Osteocyte (in vitro differentiated cells): Measurements from ENCODE around the gene HSD17B4. TPM values are rescaled to one million over a fixed set of nuclear protein-coding genes. Genes with fewer than 3 reads are reported as not detected.

Source experiments
- DNase-seq: peaks from one replicate; pipeline ENCODE4 v3.0.0; 2021; ENCODE audit warnings: mixed read lengths; ENCODE audit not compliant: unreplicated experiment; ENCODE audit errors: extremely low spot score
- H3K27ac Mint-ChIP-seq: one replicate; pipeline ENCODE4 v1.8.0; 2021; ENCODE audit warnings: mild to moderate bottlenecking, mixed read lengths; ENCODE audit not compliant: unreplicated experiment
- H3K27me3 Mint-ChIP-seq: one replicate; pipeline ENCODE4 v1.8.0; 2021; ENCODE audit warnings: mixed read lengths; ENCODE audit not compliant: unreplicated experiment
- H3K36me3 Mint-ChIP-seq: one replicate; pipeline ENCODE4 v1.8.0; 2021; ENCODE audit warnings: mixed read lengths; ENCODE audit not compliant: unreplicated experiment
- H3K4me1 Mint-ChIP-seq: one replicate; pipeline ENCODE4 v1.8.0; 2021; ENCODE audit warnings: mixed read lengths; ENCODE audit not compliant: unreplicated experiment
- H3K4me3 Mint-ChIP-seq: one replicate; pipeline ENCODE4 v1.8.0; 2021; ENCODE audit warnings: mild to moderate bottlenecking, moderate library complexity, mixed read lengths; ENCODE audit not compliant: unreplicated experiment
- H3K9me3 Mint-ChIP-seq: one replicate; pipeline ENCODE4 v1.8.0; 2021; ENCODE audit warnings: mixed read lengths; ENCODE audit not compliant: unreplicated experiment
- CTCF ChIP-seq: fragments of 200-600 bp; sonication (generic); IDR thresholded peaks from 2 replicates; pipeline ENCODE4 v1.5.0; 2021; ENCODE audit warnings: antibody characterized with exemption, mild to moderate bottlenecking, moderate library complexity
- long read RNA-seq: library from polyadenylated mRNA; unstranded; transcript quantifications from one replicate; pipeline ENCODE4 v2.0.0, GENCODE V29; 2021
- total RNA-seq: library from RNA; stranded (reverse); gene quantifications from 2 replicates; pipeline ENCODE4 v1.2.1, GENCODE V29; 2021

HSD17B4 gene
- 100 and 127 TPM in 2 replicates for total RNA-seq
- long read RNA-seq, transcript HSD17B4-201 (24 exons, 2,685 nt), result major isoform, 552 of 640 reads
- long read RNA-seq, partial matches to known transcripts, result 34 of 640 reads
- long read RNA-seq, other reads (novel, unspliced or antisense), result 44 of 640 reads

GRCh38 chr5:119452373-119453039, at the start of gene HSD17B4:
HSD17B4 (plus strand) TSS chr5:119452497; CDS start chr5:119452576, 79 bp downstream.
- H3K9me3 Mint-ChIP-seq, result peaks cover 15% of the 10 kb centered on the region
- peaks cover 10% of the 10 kb centered on the region for H3K4me1 Mint-ChIP-seq
- TF ChIP-seq CTCF, result no peak

GRCh38 chr5:119402555-119402954, 49.7 kb upstream of the HSD17B4 start:
- Mint-ChIP-seq H3K9me3 (no peaks in the 10 kb centered on the region), H3K27me3 (no peaks in the 10 kb centered on the region), H3K4me3 (no peak overlapping the region), H3K4me1 (peaks cover 24% of the 10 kb centered on the region), H3K27ac (no peak overlapping the region), H3K36me3 (no peaks in the 10 kb centered on the region)
- no peak for DNase-seq
- TF ChIP-seq CTCF, result no peak

More at GRCh38 chr5:119452373-119453039, at the start of gene HSD17B4:
- Mint-ChIP-seq H3K4me3 (peak within 1 kb of the TSS; percentile 95), H3K27ac (peak within 1 kb of the TSS; percentile 81), H3K27me3 (peaks cover 3% of the 10 kb centered on the region), H3K36me3 (peaks cover 8% of the 10 kb centered on the region)
- DNase-seq, result peak; percentile 90

- peaks cover 9% of the 10 kb centered on the region for H3K4me1 Mint-ChIP-seq
- no peak for TF ChIP-seq CTCF
- no peak for DNase-seq
- H3K27me3 Mint-ChIP-seq, result no peaks in the 10 kb centered on the region
- no peak overlapping the region for H3K4me3 Mint-ChIP-seq
- H3K27ac Mint-ChIP-seq, result no peak overlapping the region
- H3K9me3 Mint-ChIP-seq, result no peaks in the 10 kb centered on the region
- no peaks in the 10 kb centered on the region for H3K36me3 Mint-ChIP-seq
Measured at GRCh38 chr5:119404033-119404432, 48.3 kb upstream of the HSD17B4 start.

GRCh38 chr5:119405419-119405818, 46.9 kb upstream of the HSD17B4 start:
- TF ChIP-seq CTCF, result no peak
- Mint-ChIP-seq H3K4me1 (peaks cover 2% of the 10 kb centered on the region), H3K9me3 (no peaks in the 10 kb centered on the region), H3K27ac (no peak overlapping the region), H3K27me3 (no peaks in the 10 kb centered on the region), H3K4me3 (no peak overlapping the region), H3K36me3 (no peaks in the 10 kb centered on the region)
- DNase-seq, result no peak

GRCh38 chr5:119406551-119407110, 45.7 kb upstream of the HSD17B4 start:
- Mint-ChIP-seq H3K27ac (no peak overlapping the region), H3K9me3 (no peaks in the 10 kb centered on the region), H3K36me3 (no peaks in the 10 kb centered on the region), H3K27me3 (no peaks in the 10 kb centered on the region), H3K4me1 (peaks cover 13% of the 10 kb centered on the region), H3K4me3 (no peak overlapping the region)
- no peak for DNase-seq
- TF ChIP-seq CTCF, result no peak
